22Rv1 (cell line): ENCODE results near the gene ABCC12.
A peak's percentile ranks its signal among the peaks of the same experiment; 100 is the strongest.

ENCODE experiments used
- H3K27ac ChIP-seq: fragments of 450-650 bp; 2 replicates; pipeline ENCODE4 v1.5.1; 2017
- ZFX ChIP-seq: fragments of 450-650 bp; IDR thresholded peaks from 2 replicates; pipeline ENCODE4 v1.6.1; 2017; ENCODE audit warnings: antibody characterized with exemption, borderline replicate concordance
- TF ChIP-seq, protein P1 (sequence below): fragments of 450-650 bp; IDR thresholded peaks from 2 replicates; pipeline ENCODE4 v1.5.1; 2017; ENCODE audit warnings: mild to moderate bottlenecking

ABCC12 gene

DNA sequence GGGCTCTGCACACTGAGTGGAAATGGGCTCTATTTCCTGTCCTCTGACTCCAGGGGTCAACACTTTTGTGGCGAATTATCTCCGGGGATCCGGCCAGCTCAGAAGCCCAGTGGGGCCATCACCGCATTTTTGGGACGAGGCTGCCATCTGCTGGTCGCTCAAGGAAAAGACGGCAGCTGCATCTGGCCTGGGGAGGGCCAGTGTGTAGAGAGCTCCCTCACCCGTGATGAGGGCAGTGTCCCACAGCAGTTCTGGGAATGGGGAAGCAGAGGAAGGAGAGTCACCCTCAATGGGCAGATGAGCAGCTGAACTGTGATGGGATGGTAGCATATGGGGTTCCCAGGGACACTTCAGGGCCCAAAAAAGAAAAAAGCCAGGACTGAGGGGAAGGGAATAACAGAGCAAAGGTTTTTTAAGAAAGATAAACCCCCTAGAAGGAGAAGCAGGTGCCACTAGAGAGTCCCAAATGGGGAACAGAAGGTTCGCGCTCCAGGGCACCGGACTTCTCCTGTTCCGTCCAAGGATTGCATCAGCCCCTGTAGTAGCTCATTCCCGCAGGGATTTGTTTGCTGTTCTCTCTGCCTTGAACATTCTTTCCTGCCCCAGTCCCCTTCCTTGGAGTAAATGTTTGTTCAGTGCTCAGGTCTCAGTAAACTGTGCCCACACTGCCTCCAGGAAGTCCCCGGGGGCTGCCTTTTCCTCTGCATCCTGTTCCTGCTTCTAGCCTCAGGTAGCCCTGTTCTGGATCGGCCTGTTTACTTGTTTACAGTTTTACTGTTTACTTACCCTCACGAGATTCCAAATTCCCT is 9.3 kb upstream of the ABCC12 start:
- TF ChIP-seq ZFX, result no peak
- TF ChIP-seq, protein P1, sequence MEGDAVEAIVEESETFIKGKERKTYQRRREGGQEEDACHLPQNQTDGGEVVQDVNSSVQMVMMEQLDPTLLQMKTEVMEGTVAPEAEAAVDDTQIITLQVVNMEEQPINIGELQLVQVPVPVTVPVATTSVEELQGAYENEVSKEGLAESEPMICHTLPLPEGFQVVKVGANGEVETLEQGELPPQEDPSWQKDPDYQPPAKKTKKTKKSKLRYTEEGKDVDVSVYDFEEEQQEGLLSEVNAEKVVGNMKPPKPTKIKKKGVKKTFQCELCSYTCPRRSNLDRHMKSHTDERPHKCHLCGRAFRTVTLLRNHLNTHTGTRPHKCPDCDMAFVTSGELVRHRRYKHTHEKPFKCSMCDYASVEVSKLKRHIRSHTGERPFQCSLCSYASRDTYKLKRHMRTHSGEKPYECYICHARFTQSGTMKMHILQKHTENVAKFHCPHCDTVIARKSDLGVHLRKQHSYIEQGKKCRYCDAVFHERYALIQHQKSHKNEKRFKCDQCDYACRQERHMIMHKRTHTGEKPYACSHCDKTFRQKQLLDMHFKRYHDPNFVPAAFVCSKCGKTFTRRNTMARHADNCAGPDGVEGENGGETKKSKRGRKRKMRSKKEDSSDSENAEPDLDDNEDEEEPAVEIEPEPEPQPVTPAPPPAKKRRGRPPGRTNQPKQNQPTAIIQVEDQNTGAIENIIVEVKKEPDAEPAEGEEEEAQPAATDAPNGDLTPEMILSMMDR, result peak; percentile 88
- H3K27ac ChIP-seq, result peak overlapping the region; percentile 99

DNA sequence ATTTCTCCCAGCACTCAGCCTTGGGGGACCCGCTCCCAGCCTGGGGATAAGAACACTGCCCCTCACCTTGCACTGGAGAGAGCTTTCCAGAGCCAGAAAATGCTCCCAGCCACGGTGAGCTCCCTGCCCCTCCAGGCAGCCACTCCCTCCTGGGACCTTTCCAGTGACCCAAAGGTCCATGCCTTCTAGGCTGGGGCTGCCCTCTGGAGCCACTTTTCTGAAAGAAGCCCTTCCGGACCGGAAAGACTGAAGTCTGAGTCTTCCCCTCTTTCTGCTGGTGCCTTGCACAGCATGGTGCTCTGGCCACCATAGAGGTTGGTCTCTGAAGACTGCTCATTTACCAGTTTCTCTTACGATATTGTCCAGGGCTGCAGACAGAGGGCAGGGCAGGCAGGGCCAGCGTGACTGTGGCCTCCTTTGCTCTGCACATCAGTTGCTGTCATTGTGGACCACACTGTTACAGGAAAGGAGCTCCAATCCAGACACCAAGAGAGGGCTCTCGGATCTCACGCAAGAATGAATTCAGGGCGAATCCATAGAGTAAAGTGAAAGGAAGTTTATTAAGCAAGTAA is 7.1 kb upstream of the ABCC12 start:
- no peak overlapping the region for H3K27ac ChIP-seq
- TF ChIP-seq, protein P1, result no peak
- no peak for TF ChIP-seq ZFX

GRCh38 chr16:48161906-48162305 is 6.1 kb upstream of the ABCC12 start:
- no peak overlapping the region for H3K27ac ChIP-seq
- TF ChIP-seq ZFX, result no peak
- TF ChIP-seq, protein P1, result no peak

DNA sequence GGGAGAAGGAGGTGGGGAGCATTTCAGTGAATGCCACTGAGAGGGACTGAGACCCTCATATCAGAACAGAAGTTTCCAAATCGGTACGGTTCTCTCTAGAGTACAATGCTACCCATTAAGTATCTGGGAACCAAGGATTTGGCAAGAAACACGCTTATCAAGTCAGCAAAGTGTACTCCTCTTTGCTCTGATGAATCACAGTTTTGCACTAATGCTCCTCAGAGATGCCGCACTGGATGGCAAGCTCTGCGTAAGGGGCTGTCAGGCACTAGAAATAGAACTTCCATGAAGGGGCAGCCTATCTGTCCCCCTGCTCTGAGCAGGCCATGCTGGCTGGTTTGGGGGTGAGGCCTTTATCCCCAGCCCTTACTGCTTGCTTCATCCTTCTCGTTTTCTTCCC is 4.8 kb upstream of the ABCC12 start:
- TF ChIP-seq ZFX, result no peak
- TF ChIP-seq, protein P1, result no peak

GRCh38 chr16:48158296-48158695 is 2.5 kb upstream of the ABCC12 start:
- TF ChIP-seq ZFX, result no peak
- TF ChIP-seq, protein P1, result no peak

More for the DNA sequence above, 4.8 kb upstream of the ABCC12 start:
- H3K27ac ChIP-seq, result no peak overlapping the region

GRCh38 chr16:48157794-48158193 is 2.0 kb upstream of the ABCC12 start:
- H3K27ac ChIP-seq, result no peak overlapping the region
- no peak for TF ChIP-seq ZFX
- TF ChIP-seq, protein P1, result no peak

More at GRCh38 chr16:48158296-48158695, 2.5 kb upstream of the ABCC12 start:
- no peak overlapping the region for H3K27ac ChIP-seq

GRCh38 chr16:48157302-48157701 is 1.5 kb upstream of the ABCC12 start:
- no peak overlapping the region for H3K27ac ChIP-seq
- TF ChIP-seq, protein P1, result no peak
- no peak for TF ChIP-seq ZFX
